Skeletal muscle cell (primary cell): ENCODE results near the gene BAD.

Experiments used
- DNase-seq: peaks from one replicate; pipeline ENCODE4 v3.0.0-alpha.2; 2010; ENCODE audit warnings: low read depth
- H3K4me3 ChIP-seq: 2 replicates; pipeline ENCODE4 v1.5.1; 2011; ENCODE audit warnings: low read depth, mild to moderate bottlenecking, control low read depth, low read length, moderate library complexity

The BAD gene

GRCh38 chr11:64298966-64299846, 14.7 kb upstream of the BAD start:
- peak overlapping the region; percentile 24 for H3K4me3 ChIP-seq
- no peak for DNase-seq

- H3K4me3 ChIP-seq: no peak overlapping the region
- no peak for DNase-seq
These were observed 13.4 kb upstream of the BAD start for GRCh38 chr11:64297699-64298358.

- DNase-seq: no peak
- no peak overlapping the region for H3K4me3 ChIP-seq
These were observed 12.6 kb upstream of the BAD start for GRCh38 chr11:64296830-64297698.

DNA sequence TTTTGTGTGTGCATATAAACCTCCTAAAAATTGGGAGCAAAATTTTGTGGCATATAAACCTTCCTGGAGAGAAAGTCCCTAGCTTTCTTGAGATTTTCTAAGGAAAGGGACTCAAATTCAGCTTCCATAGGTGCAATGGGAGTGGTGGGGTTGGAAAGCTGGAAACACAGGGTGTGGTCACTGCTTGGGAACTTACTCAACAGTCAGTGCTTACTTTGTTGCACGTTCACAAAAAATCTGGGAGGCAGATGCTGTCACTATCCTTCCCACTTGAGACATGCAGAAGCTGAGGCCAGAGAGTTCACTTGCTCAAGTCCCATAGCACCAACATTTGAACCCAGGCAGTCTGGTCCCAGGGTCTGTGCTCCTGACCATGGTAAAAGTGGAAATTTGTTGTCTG, 11.8 kb upstream of the BAD start:
- no peak for DNase-seq

DNA sequence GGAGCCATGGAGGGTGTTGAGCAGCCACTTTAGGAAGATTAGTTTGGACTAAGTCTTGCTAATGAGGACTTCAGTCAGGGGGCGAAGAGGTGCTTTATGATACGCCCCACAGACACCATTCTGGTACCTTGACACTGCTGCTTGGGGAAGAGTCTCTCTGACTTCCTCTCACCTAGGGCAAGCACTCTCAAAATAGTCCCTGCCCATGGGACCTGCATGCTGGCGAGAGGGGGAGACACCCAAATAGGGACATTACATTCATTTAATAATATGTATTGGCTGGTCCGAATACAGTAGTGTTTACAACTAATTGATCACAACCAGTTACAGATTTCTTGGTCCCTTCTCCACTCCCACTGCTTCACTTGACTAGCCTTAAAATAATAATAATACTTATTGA, 11.3 kb upstream of the BAD start:
- H3K4me3 ChIP-seq: no peak overlapping the region
- DNase-seq: no peak

More for the DNA sequence above, 11.8 kb upstream of the BAD start:
- no peak overlapping the region for H3K4me3 ChIP-seq

- no peak overlapping the region for H3K4me3 ChIP-seq
- DNase-seq: no peak
These were observed 10.3 kb upstream of the BAD start for GRCh38 chr11:64294774-64295173.

DNA sequence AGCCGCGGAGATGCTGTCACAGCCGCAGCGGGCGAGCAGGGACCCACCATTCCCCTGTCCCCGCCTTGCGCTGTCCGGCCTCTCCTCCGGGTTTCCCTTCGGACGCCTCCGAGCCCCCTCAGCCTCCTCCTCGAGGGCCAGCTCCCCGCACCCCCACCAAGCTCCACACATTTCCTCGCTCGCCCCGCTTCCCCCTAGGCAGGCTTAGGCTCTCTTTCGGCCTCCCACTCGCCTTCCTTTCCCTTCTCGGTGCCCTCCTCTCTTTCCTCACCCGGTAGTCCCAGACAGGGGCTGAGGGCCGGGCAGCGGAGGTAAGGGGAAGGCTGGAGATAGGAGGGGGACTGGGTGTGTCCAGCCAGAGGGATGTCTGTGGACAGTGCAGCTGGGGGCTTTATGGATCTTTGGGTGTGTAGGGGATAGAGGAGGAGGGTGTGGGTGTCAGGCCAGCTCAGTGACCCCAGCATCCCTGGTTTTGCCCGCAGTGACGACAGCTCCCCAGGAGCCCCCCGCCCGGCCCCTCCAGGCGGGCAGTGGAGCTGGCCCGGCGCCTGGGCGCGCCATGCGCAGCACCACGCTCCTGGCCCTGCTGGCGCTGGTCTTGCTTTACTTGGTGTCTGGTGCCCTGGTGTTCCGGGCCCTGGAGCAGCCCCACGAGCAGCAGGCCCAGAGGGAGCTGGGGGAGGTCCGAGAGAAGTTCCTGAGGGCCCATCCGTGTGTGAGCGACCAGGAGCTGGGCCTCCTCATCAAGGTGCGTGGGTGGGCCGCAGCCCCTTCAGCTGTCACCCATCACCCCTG, 8.2 kb upstream of the BAD start:
- DNase-seq: no peak
- H3K4me3 ChIP-seq: peak overlapping the region; percentile 38

DNA sequence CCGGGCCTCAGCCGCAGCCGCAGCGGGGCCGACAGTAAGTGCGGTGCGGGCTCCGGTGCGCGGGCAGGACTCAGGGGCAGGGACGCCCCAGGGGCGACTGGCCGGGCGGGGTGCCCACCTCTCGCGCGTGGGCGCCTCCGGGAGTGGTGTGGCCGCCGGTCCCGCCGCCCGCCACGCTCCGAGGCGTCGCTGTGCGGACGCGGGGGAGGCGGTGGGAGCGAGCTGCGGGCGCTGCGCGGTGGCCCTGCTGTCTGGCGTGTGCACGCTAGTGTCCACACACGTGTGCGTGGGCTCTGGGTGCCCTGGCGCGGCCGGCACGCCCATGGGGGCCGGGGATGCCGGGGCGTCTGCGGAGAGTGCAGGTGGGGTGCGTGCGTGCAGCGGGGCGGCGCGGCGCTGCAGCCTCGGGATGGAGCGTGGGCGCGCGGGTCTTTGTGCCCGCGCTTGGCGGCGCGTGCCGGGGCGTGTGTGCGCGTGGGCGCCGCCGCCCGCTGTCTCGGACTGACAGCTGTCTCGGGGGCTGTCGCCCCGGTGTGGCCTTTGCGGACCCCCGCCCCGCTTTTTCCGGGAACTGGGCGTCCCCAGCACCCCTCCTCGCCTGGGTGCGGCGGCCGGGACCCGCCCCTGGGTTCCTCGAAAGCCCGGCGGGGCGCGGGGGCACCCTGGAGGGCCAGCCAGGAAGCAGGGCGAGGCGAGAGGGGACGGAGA, 7.4 kb upstream of the BAD start:
- no peak for DNase-seq
- H3K4me3 ChIP-seq: peak overlapping the region; percentile 38

GRCh38 chr11:64291262-64291751, 6.8 kb upstream of the BAD start, which contains the start of gene KCNK4:
TSS of gene KCNK4 (plus strand) at chr11:64291302. CDS start at chr11:64293019, 1,717 bp downstream.
- H3K4me3 ChIP-seq: peak within 1 kb of the TSS; percentile 38
- DNase-seq: no peak

DNA sequence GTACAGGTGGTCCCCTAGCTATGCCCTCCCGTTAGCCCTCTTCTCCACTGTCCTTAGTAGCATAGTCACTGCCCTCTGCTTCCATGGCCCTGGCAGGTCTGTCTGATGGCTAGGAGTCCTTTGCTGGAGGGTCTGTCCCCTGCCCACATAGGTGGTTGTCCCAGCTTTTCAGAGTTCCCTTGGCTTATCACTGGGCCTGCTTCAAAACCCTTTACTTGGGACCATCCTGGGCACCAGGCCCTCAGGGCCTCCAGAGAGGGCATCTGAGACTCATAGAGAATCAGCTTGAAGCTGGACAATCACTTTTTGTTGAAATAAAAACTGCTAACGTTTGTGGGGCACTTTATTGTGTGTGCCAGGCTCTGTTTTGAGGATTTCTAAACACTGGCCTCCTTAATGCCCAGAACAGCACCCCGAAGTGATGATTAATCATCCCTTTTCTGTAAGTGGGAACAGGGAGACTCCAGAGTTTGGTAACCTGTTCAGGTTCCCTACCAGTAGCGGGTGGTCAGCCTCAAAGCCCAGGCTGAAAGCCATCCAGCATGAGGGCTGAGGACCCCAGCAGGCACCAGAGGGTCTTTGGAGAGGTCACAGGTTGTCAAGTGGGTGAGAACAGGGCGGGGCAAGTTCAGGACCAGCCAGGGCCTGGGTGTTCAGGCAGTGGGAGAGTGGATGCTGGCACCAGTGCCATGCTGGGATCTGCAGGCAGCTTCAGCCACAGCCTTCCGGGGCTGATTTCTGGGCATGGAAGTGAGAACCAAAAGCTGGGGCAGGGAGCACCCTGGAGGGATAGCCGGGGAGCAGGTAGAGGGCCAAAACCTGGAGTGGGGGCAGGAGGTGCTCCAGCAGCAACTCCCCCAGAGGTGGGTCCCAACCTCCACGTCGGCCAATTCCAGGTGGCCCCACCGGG, 6.1 kb upstream of the BAD start:
- no peak for DNase-seq
- H3K4me3 ChIP-seq: no peak overlapping the region

DNA sequence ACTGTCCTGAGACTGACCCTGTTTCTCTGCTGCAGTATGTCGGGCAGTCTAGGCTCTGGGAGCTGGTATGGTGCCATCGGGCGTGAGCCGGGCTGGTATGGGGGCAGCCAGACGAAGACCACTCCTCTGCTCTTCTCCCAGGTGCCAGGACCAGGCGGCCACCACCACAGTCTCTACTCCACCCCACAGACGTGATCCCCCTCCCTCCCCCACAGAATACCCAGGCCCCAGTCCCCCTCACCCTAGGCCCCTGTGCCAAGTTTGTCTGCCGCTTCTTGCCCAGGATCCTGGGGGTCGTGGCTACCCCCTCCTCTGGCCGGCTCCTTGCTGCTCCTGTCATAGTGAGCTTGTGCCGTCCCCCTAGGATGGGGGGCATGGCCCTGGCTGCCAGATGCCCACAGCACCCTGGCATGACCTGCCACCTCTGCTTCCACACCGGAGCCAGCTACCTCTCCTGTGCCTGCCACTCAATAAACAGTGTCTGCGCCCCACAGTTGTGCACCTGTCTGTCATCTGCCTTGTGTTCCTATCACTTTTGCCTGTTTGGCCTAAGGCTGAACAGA, 4.6 kb upstream of the BAD start:
- no peak overlapping the region for H3K4me3 ChIP-seq
- no peak for DNase-seq

GRCh38 chr11:64288353-64288750, 3.9 kb upstream of the BAD start:
- DNase-seq: no peak
- no peak overlapping the region for H3K4me3 ChIP-seq

- DNase-seq: no peak
- no peak overlapping the region for H3K4me3 ChIP-seq
These were observed 3.3 kb upstream of the BAD start for GRCh38 chr11:64287676-64288352.

DNA sequence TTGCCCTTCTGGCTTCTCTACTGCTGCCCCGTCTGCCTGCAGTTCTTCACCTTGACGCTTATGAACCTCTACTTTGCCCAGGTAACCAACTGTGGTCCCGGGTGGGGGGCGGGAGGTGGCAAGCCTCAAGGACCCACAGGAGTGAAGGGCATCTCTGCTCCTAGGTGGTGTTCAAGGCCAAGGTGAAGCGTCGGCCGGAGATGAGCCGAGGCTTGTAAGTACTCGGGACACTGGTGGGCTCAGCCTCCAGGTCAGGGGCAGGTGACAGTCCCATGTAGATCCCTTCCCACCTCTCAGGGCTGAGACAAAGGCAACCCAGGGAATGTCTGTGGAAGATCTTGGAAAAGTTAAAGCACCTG, 2.3 kb upstream of the BAD start:
- no peak overlapping the region for H3K4me3 ChIP-seq
- no peak for DNase-seq

DNA sequence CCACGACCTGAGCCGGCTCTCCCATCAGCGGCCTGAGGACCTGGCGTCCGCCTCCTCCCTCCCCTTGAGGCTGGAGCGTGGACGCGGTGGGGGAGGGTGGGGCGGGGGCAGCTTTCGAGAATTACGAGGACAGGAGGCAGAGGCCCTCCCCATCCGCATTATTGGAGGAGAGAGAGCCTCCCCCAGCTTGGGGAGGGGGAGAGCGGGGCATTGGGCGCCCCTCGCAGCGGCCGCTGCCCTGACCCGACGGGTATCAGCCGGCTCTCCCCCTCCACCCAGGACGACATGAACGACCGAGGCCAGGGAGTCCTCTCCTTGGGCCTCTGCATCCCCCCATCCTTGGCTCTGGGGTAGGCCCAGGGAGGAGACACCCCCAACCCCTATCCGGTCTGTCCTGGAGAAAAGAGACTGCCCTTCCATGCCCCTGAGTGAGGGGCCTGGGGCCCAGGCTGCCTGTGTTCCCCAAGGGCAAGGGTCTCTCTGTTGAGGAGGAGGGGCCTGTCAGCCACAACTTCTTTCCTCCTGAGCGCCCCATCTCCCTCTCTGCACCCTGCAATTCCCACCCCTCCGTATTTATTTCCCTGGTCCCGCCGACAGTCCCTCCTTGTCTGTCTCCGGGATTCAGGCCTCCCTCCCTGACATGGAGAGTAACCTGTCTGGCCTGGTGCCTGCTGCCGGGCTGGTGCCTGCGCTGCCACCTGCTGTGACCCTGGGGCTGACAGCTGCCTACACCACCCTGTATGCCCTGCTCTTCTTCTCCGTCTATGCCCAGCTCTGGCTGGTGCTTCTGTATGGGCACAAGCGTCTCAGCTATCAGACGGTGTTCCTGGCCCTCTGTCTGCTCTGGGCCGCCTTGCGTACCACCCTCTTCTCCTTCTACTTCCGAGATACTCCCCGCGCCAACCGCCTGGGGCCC, 1.7 kb upstream of the BAD start:
- H3K4me3 ChIP-seq: peak overlapping the region; percentile 71

More for the DNA sequence above, 1.7 kb upstream of the BAD start:
- no peak for DNase-seq
